Bone marrow (tissue), 2 donors: ENCODE results near the gene ATP2B1.
A peak's percentile ranks its signal among the peaks of the same experiment; 100 is the strongest.

Experiments
- DNase-seq, 2 donors: peaks; one replicate each; lab custom pipeline; 2025; lab: John Stamatoyannopoulos, UW

ATP2B1 gene

GRCh38 chr12:89657066-89657465 is 51.6 kb downstream of the ATP2B1 start:
- peak in 1 of 2 donors; percentile 11 for DNase-seq

GRCh38 chr12:89655841-89656240 is 52.8 kb downstream of the ATP2B1 start:
- no peak for DNase-seq

GRCh38 chr12:89651192-89651591 is 57.4 kb downstream of the ATP2B1 start:
- DNase-seq = no peak

GRCh38 chr12:89650239-89650638 is 58.4 kb downstream of the ATP2B1 start:
- no peak for DNase-seq

- no peak for DNase-seq
These were observed 58.8 kb downstream of the ATP2B1 start for GRCh38 chr12:89649820-89650219.

- no peak for DNase-seq
These were observed 59.5 kb downstream of the ATP2B1 start for GRCh38 chr12:89649139-89649538.

- DNase-seq = no peak
These were observed 60.3 kb downstream of the ATP2B1 start for GRCh38 chr12:89648211-89648930.

GRCh38 chr12:89645434-89645833 is 63.2 kb downstream of the ATP2B1 start:
- DNase-seq = no peak

GRCh38 chr12:89642959-89643358 is 65.7 kb downstream of the ATP2B1 start:
- no peak for DNase-seq

- no peak for DNase-seq
These were observed 71.9 kb downstream of the ATP2B1 start for GRCh38 chr12:89636776-89637160.

- no peak for DNase-seq
These were observed 72.4 kb downstream of the ATP2B1 start for GRCh38 chr12:89636052-89636775.

- no peak for DNase-seq
These were observed 74.1 kb downstream of the ATP2B1 start for GRCh38 chr12:89634508-89634907.

- no peak for DNase-seq
These were observed 75.9 kb downstream of the ATP2B1 start for GRCh38 chr12:89632778-89633177.

- DNase-seq = no peak
These were observed 86.5 kb downstream of the ATP2B1 start for GRCh38 chr12:89622115-89622514.

- DNase-seq = peak in 1 of 2 donors; percentile 7
These were observed 87.1 kb downstream of the ATP2B1 start for GRCh38 chr12:89621521-89621920.

GRCh38 chr12:89619764-89620163 is 88.9 kb downstream of the ATP2B1 start:
- DNase-seq = no peak

- no peak for DNase-seq
These were observed 90.3 kb downstream of the ATP2B1 start for GRCh38 chr12:89618113-89618862.

- no peak for DNase-seq
These were observed 98.3 kb downstream of the ATP2B1 start for GRCh38 chr12:89610366-89610765.

GRCh38 chr12:89603678-89604077 is 105.0 kb downstream of the ATP2B1 start:
- no peak for DNase-seq

GRCh38 chr12:89597770-89598169 is 110.9 kb downstream of the ATP2B1 start:
- no peak for DNase-seq

GRCh38 chr12:89597210-89597609 is 111.4 kb downstream of the ATP2B1 start:
- DNase-seq = no peak

- DNase-seq = no peak
These were observed 114.8 kb downstream of the ATP2B1 start for GRCh38 chr12:89593873-89594272.

- no peak for DNase-seq
These were observed 115.4 kb downstream of the ATP2B1 start for GRCh38 chr12:89593233-89593632.
